ENCODE measurements around the gene CRKL. TPM values are rescaled to one million over a fixed set of nuclear protein-coding genes. Genes with fewer than 3 reads are reported as not detected.

Gene CRKL
- total RNA-seq, 2 experiments from 2014 or later = 57.7 to 70.9 TPM

DNA sequence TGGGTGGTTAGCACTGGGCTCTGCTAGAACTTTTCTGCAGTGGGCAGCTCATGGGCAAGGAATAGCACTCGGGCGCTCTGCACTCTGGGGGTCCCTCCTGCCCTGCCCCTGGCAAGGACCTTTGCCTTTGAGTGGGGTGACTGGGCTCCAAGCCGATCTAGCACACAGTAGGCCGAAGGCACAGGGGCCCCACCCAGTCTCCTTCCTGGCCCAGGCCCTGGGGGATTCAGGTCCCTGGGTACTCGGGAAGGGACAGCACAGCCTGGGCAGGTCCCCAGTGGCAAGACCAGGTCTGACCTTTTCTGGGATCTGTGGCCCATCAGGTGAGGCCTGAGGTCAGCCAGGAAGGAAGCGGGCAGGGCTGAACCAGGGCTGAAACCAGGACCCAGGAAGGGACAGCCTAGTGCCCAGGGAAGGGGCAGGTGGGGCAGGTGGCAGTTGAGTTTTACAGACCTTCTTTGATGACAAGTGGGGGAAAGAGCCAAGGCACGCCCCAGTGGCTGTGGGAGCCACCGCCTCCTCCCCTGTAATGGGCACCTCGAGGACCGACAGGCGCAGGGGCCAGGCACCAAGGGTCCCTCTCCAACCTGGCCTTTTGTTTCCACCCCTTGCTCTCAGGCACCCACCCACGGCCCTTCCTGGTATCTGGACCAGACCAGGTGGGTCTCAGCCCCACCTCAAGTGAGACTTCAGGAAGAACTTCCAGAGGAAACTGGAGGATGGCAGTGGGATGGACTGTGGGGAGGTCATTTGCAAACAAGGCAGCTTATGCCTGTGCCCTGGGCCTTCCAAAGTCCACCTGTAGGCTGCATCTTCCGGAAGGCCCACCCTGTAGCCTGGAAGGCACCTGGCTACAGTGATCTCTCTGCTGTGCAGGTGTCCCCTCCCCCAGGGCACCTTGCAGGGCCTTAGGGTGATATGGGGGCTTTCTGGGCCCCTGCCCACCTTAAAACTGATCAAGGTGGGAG lies 49.0 kb downstream of the CRKL start:
- Histone ChIP-seq H3K36me3 (ENCODE audit: insufficient read depth, low read length) (no peaks in the 10 kb centered on the region), H3K4me3 (ENCODE audit: low read depth, low read length, poor library complexity, severe bottlenecking) (no peak overlapping the region), H3K27ac (ENCODE audit: low read depth, low read length, poor library complexity, severe bottlenecking) (no peak overlapping the region), H3K4me2 (ENCODE audit: low read length) (no peak overlapping the region), H4K20me1 (ENCODE audit: insufficient read depth, low read length) (no peaks in the 10 kb centered on the region), H3K9me2 (ENCODE audit: insufficient read depth, low read length) (no peaks in the 10 kb centered on the region), H3K4me1 (ENCODE audit: insufficient read depth, low read length, poor library complexity, severe bottlenecking) (peaks cover 7% of the 10 kb centered on the region), H3K79me2 (ENCODE audit: insufficient read depth, low read depth, low read length) (no peaks in the 10 kb centered on the region), H2AFZ (ENCODE audit: low read length) (no peak overlapping the region), H3K9me3 (ENCODE audit: low read length) (no peaks in the 10 kb centered on the region)
- BruUV-seq (replicated peaks) = no TSS peak
- DNase-seq (ENCODE audit: low spot score) = no peak
- intact Hi-C loops (cut with micrococcal nuclease; ENCODE audit: unreplicated experiment) = no loop called here
- ChIA-PET POLR2A (no interaction called here), CTCF (ENCODE audit: unreplicated experiment) (no interaction called here)
- no peak for TF ChIP-seq EZH2phosphoT487 (IDR thresholded peaks at IDR 0.05; ENCODE audit: borderline replicate concordance, low read depth, low read length)
- TF ChIP-seq, protein P1, sequence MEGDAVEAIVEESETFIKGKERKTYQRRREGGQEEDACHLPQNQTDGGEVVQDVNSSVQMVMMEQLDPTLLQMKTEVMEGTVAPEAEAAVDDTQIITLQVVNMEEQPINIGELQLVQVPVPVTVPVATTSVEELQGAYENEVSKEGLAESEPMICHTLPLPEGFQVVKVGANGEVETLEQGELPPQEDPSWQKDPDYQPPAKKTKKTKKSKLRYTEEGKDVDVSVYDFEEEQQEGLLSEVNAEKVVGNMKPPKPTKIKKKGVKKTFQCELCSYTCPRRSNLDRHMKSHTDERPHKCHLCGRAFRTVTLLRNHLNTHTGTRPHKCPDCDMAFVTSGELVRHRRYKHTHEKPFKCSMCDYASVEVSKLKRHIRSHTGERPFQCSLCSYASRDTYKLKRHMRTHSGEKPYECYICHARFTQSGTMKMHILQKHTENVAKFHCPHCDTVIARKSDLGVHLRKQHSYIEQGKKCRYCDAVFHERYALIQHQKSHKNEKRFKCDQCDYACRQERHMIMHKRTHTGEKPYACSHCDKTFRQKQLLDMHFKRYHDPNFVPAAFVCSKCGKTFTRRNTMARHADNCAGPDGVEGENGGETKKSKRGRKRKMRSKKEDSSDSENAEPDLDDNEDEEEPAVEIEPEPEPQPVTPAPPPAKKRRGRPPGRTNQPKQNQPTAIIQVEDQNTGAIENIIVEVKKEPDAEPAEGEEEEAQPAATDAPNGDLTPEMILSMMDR (conservative IDR thresholded peaks at IDR 0.05; ENCODE audit: low read length) = no peak

DNA sequence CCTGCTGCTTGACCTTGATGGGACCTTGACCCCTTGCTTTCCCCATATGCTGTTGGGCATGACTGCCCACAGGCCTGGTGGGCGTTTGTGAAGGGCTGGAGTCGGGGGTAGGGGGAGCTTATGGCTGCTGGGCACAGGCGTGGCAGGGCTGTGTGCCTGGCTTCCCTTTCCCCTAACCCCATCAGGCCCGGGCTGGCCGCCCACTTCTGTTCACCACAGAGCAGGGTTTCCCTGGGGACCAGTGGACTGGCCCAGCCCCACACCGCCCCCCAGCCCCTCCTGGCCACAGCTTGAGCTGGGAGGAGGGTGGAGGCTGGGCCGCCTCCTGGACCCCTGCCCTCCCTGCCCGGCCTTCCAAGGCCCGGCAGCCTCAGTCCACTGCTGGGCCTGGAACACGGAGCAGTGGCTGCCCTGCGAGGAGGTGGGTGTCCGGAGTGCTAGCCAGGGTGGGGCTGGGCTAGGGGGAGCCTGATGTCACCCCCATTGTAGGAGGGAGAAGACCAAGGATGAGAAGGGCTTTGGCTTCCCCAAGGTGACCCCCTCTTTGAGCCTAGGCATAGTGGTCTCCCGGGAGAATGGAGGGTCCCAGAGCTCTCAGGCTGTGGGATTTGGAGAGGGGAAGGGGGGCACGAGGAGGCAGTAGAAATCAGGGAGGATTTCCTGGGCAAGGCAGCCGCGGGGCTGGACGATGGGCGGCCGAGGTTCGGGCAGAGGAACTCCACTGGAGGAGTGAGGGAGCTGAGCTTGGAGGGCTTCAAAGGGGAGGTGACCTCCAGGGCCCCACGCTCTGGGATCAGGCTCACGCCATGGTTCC lies 49.9 kb downstream of the CRKL start, which contains the start of gene AIFM3:
Gene AIFM3 (plus strand): TSS at position 373 of the 814 bp plus-strand sequence. CDS start 690 bp downstream, outside the sequence.
- no peak for DNase-seq (ENCODE audit: low spot score)
- Histone ChIP-seq H2AFZ (ENCODE audit: low read length) (no peak within 1 kb of the TSS), H3K79me2 (ENCODE audit: insufficient read depth, low read depth, low read length) (no peaks in the 10 kb centered on the region), H4K20me1 (ENCODE audit: insufficient read depth, low read length) (no peaks in the 10 kb centered on the region), H3K27ac (ENCODE audit: low read depth, low read length, poor library complexity, severe bottlenecking) (no peak within 1 kb of the TSS), H3K9me2 (ENCODE audit: insufficient read depth, low read length) (no peaks in the 10 kb centered on the region), H3K9me3 (ENCODE audit: low read length) (no peaks in the 10 kb centered on the region), H3K36me3 (ENCODE audit: insufficient read depth, low read length) (no peaks in the 10 kb centered on the region), H3K4me1 (ENCODE audit: insufficient read depth, low read length, poor library complexity, severe bottlenecking) (peaks cover 9% of the 10 kb centered on the region), H3K4me2 (ENCODE audit: low read length) (0 out of 2 replicates have a peak within 1 kb of the TSS, but pooled peaks have one; percentile 25), H3K4me3 (ENCODE audit: low read depth, low read length, poor library complexity, severe bottlenecking) (no peak within 1 kb of the TSS)
- CTCF ChIA-PET (ENCODE audit: unreplicated experiment) = no interaction called here
- no TSS peak for BruUV-seq (replicated peaks)
- POLR2A ChIA-PET = no interaction called here
- intact Hi-C loops (cut with micrococcal nuclease; ENCODE audit: unreplicated experiment) = no loop called here
- TF ChIP-seq, protein P1 (conservative IDR thresholded peaks at IDR 0.05; ENCODE audit: low read length) = no peak
- no peak for TF ChIP-seq EZH2phosphoT487 (IDR thresholded peaks at IDR 0.05; ENCODE audit: borderline replicate concordance, low read depth, low read length)
